GM13976 (cell line): ENCODE data around the gene DUOX2.
"Not testable (repeated sequence)": the region's sequence is repeated elsewhere in the genome, so short reads cannot be mapped to it uniquely, and the experiment has no call there.

ENCODE experiments used
- DNase-seq: peaks from one replicate; pipeline ENCODE4 v3.0.0; 2012; ENCODE audit warnings: low spot score
- CTCF ChIP-seq: IDR thresholded peaks from 2 replicates; pipeline ENCODE4 v1.5.1; 2012; ENCODE audit warnings: borderline replicate concordance, mild to moderate bottlenecking; ENCODE audit not compliant: insufficient read depth; ENCODE audit errors: extremely low read depth, missing control alignments, control extremely low read depth
- in situ Hi-C: fragments of 300-500 bp; cut with MboI; formaldehyde crosslinking; loops from one replicate; pipeline ENCODE4 v1.12.0; 2022; ENCODE audit warnings: low sequenced_read_pairs, mixed read lengths, inconsistent platforms; ENCODE audit not compliant: unreplicated experiment

DUOX2 gene

GRCh38 chr15:45087513-45087912, 26.5 kb downstream of the DUOX2 start:
- in situ Hi-C loops: no loop called here
- no peak for DNase-seq

GRCh38 chr15:45084163-45084562, 29.8 kb downstream of the DUOX2 start:
- no peak for TF ChIP-seq CTCF
- in situ Hi-C loops: no loop called here
- no peak for DNase-seq

More at GRCh38 chr15:45087513-45087912, 26.5 kb downstream of the DUOX2 start:
- TF ChIP-seq CTCF: no peak

GRCh38 chr15:45083223-45083622, 30.7 kb downstream of the DUOX2 start:
- in situ Hi-C loops: no loop called here
- DNase-seq: no peak
- no peak for TF ChIP-seq CTCF

- DNase-seq, in situ Hi-C loops: not testable (repeated sequence)
Measured at GRCh38 chr15:45082412-45082811, 31.6 kb downstream of the DUOX2 start.

GRCh38 chr15:45080593-45080992, 33.4 kb downstream of the DUOX2 start:
- in situ Hi-C loops, DNase-seq: not testable (repeated sequence)

GRCh38 chr15:45079628-45080246, 34.2 kb downstream of the DUOX2 start:
- in situ Hi-C loops, DNase-seq: not testable (repeated sequence)

GRCh38 chr15:45079201-45079600, 34.8 kb downstream of the DUOX2 start:
- in situ Hi-C loops, DNase-seq: not testable (repeated sequence)

- in situ Hi-C loops, DNase-seq: not testable (repeated sequence)
Measured at GRCh38 chr15:45077391-45077790, 36.6 kb downstream of the DUOX2 start.

GRCh38 chr15:45075440-45076320, 38.3 kb downstream of the DUOX2 start:
- in situ Hi-C loops, DNase-seq: not testable (repeated sequence)

- DNase-seq, in situ Hi-C loops: not testable (repeated sequence)
Measured at GRCh38 chr15:45073602-45074001, 40.4 kb downstream of the DUOX2 start.

GRCh38 chr15:45069942-45070360, 44.0 kb downstream of the DUOX2 start:
- in situ Hi-C loops, DNase-seq: not testable (repeated sequence)
